ENCODE data around the gene ACSL4.

DNA sequence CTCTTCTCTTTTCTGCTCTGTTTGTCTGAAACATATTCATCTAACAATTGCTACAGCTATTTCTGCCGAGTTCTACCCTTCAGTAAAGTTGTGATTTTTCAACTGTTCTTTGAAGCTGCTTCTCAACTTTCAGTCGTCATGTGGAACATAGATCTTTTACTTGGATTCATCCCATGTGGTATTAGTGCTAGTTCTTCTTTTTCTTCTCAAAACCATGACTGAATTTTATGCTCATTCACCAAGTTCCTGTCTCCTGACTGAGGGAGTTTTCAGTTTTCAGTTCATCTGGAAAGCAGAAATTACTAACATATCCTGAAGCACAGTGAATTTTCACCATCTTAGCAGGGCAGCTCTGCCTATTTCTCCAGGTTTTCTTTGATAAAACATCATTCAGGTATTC lies 12.1 kb downstream of the ACSL4 start:
- TF ChIP-seq, protein P1, sequence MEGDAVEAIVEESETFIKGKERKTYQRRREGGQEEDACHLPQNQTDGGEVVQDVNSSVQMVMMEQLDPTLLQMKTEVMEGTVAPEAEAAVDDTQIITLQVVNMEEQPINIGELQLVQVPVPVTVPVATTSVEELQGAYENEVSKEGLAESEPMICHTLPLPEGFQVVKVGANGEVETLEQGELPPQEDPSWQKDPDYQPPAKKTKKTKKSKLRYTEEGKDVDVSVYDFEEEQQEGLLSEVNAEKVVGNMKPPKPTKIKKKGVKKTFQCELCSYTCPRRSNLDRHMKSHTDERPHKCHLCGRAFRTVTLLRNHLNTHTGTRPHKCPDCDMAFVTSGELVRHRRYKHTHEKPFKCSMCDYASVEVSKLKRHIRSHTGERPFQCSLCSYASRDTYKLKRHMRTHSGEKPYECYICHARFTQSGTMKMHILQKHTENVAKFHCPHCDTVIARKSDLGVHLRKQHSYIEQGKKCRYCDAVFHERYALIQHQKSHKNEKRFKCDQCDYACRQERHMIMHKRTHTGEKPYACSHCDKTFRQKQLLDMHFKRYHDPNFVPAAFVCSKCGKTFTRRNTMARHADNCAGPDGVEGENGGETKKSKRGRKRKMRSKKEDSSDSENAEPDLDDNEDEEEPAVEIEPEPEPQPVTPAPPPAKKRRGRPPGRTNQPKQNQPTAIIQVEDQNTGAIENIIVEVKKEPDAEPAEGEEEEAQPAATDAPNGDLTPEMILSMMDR (conservative IDR thresholded peaks at IDR 0.05 in 1 of 2, IDR thresholded peaks at IDR 0.05 in 1 of 2; ENCODE audit: low read depth in 1 of 2, low read length in 2 of 2), result no peak
- no peak for TF ChIP-seq EZH2 (IDR thresholded peaks at IDR 0.05; ENCODE audit: low read length, missing control alignments)

Measured in fibroblast of lung (primary cell).